Tibial artery (tissue), 4 donors: ENCODE measurements around the gene WDR27.

Experiments
- DNase-seq, 2 donors: peaks; one replicate each; pipeline ENCODE4 v3.0.0-alpha.2; 2019
- H3K27ac ChIP-seq, 2 donors: fragments of 200-600 bp; sonication (generic) in 1 of 2; 1 replicate in 1 of 2; 2 replicates in 1 of 2; pipeline ENCODE4 v1.5.1; 2018 to 2019; ENCODE audit warnings: mild to moderate bottlenecking in 1 of 2
- H3K27me3 ChIP-seq, 2 donors: fragments of 200-600 bp; sonication (generic) in 1 of 2; one replicate each; pipeline versions ENCODE4 v1.5.1 to v1.6.0; 2016 to 2019
- H3K36me3 ChIP-seq, 3 donors: fragments of 200-600 bp; sonication (generic) in 2 of 3; one replicate each; pipeline ENCODE4 v1.5.1; 2016 to 2019; ENCODE audit warnings: mild to moderate bottlenecking in 2 of 3
- H3K4me1 ChIP-seq, 4 donors: fragments of 200-600 bp; sonication (generic) in 2 of 4; 1 replicate in 3 of 4; 2 replicates in 1 of 4; pipeline ENCODE4 v1.5.1; 2016 to 2019
- H3K4me3 ChIP-seq, 2 donors: fragments of 200-600 bp; sonication (generic) in 1 of 2; 1 replicate in 1 of 2; 2 replicates in 1 of 2; pipeline ENCODE4 v1.5.1; 2018 to 2019; ENCODE audit warnings: mild to moderate bottlenecking in 2 of 2
- H3K9me3 ChIP-seq, 3 donors: fragments of 200-600 bp; sonication (generic) in 1 of 3; one replicate each; pipeline ENCODE4 v1.5.1; 2016 to 2019
- intact Hi-C: fragments of 100-400 bp; cut with DNase I; formaldehyde crosslinking; loops from one replicate; pipeline ENCODE4 v1.15.0; 2023; ENCODE audit warnings: low total_unique reads
- TF ChIP-seq, protein P1 (sequence below), 2 experiments: fragments of 200-600 bp in 1 of 2; fragments of 450-650 bp in 1 of 2; IDR thresholded peaks; one replicate each; pipeline ENCODE4 v1.5.1; 2017 to 2019; ENCODE audit warnings: antibody characterized with exemption in 2 of 2, mild to moderate bottlenecking in 1 of 2, moderate library complexity in 1 of 2

The WDR27 gene

GRCh38 chr6:169625376-169625775 lies 76.5 kb downstream of the WDR27 start:
- H3K36me3 ChIP-seq, result peaks cover 11 to 49% (median 44%) of the 10 kb centered on the region in 3 donors
- H3K27me3 ChIP-seq, result no peaks in the 10 kb centered on the region
- no peaks in the 10 kb centered on the region for H3K9me3 ChIP-seq
- intact Hi-C loops, result no loop called here
- H3K27ac ChIP-seq, result no peak overlapping the region
- TF ChIP-seq, protein P1, sequence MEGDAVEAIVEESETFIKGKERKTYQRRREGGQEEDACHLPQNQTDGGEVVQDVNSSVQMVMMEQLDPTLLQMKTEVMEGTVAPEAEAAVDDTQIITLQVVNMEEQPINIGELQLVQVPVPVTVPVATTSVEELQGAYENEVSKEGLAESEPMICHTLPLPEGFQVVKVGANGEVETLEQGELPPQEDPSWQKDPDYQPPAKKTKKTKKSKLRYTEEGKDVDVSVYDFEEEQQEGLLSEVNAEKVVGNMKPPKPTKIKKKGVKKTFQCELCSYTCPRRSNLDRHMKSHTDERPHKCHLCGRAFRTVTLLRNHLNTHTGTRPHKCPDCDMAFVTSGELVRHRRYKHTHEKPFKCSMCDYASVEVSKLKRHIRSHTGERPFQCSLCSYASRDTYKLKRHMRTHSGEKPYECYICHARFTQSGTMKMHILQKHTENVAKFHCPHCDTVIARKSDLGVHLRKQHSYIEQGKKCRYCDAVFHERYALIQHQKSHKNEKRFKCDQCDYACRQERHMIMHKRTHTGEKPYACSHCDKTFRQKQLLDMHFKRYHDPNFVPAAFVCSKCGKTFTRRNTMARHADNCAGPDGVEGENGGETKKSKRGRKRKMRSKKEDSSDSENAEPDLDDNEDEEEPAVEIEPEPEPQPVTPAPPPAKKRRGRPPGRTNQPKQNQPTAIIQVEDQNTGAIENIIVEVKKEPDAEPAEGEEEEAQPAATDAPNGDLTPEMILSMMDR (IDR thresholded peaks at IDR 0.05), result no peak
- no peaks in the 10 kb centered on the region for H3K4me1 ChIP-seq
- no peak overlapping the region for H3K4me3 ChIP-seq
- no peak for DNase-seq

GRCh38 chr6:169624785-169625184 lies 77.0 kb downstream of the WDR27 start:
- DNase-seq, result no peak
- Histone ChIP-seq H3K36me3 (peaks cover 11 to 49% (median 44%) of the 10 kb centered on the region in 3 donors), H3K4me1 (no peaks in the 10 kb centered on the region), H3K4me3 (no peak overlapping the region), H3K27me3 (no peaks in the 10 kb centered on the region), H3K9me3 (no peaks in the 10 kb centered on the region), H3K27ac (no peak overlapping the region)
- intact Hi-C loops, result no loop called here
- TF ChIP-seq, protein P1 (IDR thresholded peaks at IDR 0.05), result no peak

- peaks cover 0 to 6% (median 3%) of the 10 kb centered on the region in 4 donors for H3K4me1 ChIP-seq
- no peaks in the 10 kb centered on the region for H3K9me3 ChIP-seq
- no peaks in the 10 kb centered on the region for H3K27me3 ChIP-seq
- no peak overlapping the region for H3K4me3 ChIP-seq
- TF ChIP-seq, protein P1 (IDR thresholded peaks at IDR 0.05), result no peak
- no peak overlapping the region for H3K27ac ChIP-seq
- no peak for DNase-seq
- intact Hi-C loops, result no loop called here
- H3K36me3 ChIP-seq, result peaks cover 11 to 49% (median 44%) of the 10 kb centered on the region in 3 donors
Measured at GRCh38 chr6:169623975-169624374, 77.9 kb downstream of the WDR27 start.

DNA sequence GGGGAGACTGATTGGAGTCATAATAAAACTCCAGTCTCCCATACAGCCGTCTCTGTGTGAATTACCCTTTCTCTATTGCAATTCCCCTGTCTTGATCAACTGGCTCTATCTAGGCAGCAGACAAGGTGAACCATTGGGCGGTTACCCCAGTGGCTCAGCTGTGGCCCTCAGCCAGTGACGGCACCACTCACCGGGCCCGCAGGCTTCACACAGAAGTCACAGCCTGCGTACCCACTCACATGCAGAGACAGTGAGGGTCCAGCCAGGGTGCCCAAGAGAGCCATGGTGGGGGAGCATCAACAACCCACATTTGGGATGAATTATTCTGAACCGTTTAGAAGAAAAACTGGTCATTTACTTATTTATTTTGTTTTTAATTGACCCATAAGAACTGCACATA lies 78.5 kb downstream of the WDR27 start:
- H3K36me3 ChIP-seq, result peaks cover 11 to 45% (median 41%) of the 10 kb centered on the region in 3 donors
- no peak overlapping the region for H3K4me3 ChIP-seq
- intact Hi-C loops, result no loop called here
- no peak for DNase-seq
- TF ChIP-seq, protein P1 (IDR thresholded peaks at IDR 0.05), result no peak
- peaks cover 0 to 12% (median 6%) of the 10 kb centered on the region in 4 donors for H3K4me1 ChIP-seq
- no peaks in the 10 kb centered on the region for H3K9me3 ChIP-seq
- no peaks in the 10 kb centered on the region for H3K27me3 ChIP-seq
- no peak overlapping the region for H3K27ac ChIP-seq

GRCh38 chr6:169622618-169623017 lies 79.2 kb downstream of the WDR27 start:
- Histone ChIP-seq H3K4me1 (peaks cover 0 to 15% (median 6%) of the 10 kb centered on the region in 4 donors), H3K27me3 (no peaks in the 10 kb centered on the region), H3K27ac (no peak overlapping the region), H3K4me3 (no peak overlapping the region), H3K9me3 (no peaks in the 10 kb centered on the region), H3K36me3 (peaks cover 11 to 38% (median 36%) of the 10 kb centered on the region in 3 donors)
- TF ChIP-seq, protein P1 (IDR thresholded peaks at IDR 0.05), result no peak
- intact Hi-C loops, result no loop called here
- no peak for DNase-seq

DNA sequence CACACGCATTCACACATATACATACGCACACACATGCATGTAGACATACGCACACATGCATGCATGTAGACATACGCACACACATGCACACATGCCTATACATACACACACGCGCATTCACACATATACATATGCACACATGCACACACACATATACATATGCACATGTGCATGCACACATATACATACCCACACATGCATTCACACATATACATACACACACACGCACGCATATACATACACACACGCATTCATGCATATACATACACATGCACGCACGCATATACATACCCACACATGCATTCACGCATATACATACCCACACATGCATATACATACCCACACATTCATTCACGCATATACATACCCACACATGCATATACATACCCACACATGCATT lies 80.5 kb downstream of the WDR27 start:
- H3K4me1 ChIP-seq, result peaks cover 0 to 15% (median 6%) of the 10 kb centered on the region in 4 donors
- no peak for DNase-seq
- intact Hi-C loops, result no loop called here
- H3K9me3 ChIP-seq, result no peaks in the 10 kb centered on the region
- no peaks in the 10 kb centered on the region for H3K27me3 ChIP-seq
- TF ChIP-seq, protein P1 (IDR thresholded peaks at IDR 0.05), result no peak
- H3K36me3 ChIP-seq, result peaks cover 5 to 25% (median 24%) of the 10 kb centered on the region in 3 donors
- H3K4me3 ChIP-seq, result no peak overlapping the region
- no peak overlapping the region for H3K27ac ChIP-seq
